Neuronal stem cell (in vitro differentiated cells): ENCODE measurements around the gene PPP1CA.
A peak's percentile ranks its signal among the peaks of the same experiment; 100 is the strongest.
"Not testable (repeated sequence)": the region's sequence is repeated elsewhere in the genome, so short reads cannot be mapped to it uniquely, and the experiment has no call there.

ENCODE experiments used
- DNase-seq: peaks from one replicate; pipeline ENCODE4 v3.0.0-alpha.2; 2013; ENCODE audit warnings: low spot score
- H2AFZ ChIP-seq: one replicate; pipeline ENCODE4 v1.6.1; 2013; ENCODE audit warnings: mild to moderate bottlenecking, low read length, inconsistent platforms
- H2AK5ac ChIP-seq: 2 replicates; pipeline ENCODE4 v1.6.1; 2013; ENCODE audit warnings: low read depth, mild to moderate bottlenecking, inconsistent platforms, low read length, moderate library complexity, mixed read lengths
- H2BK120ac ChIP-seq: 2 replicates; pipeline ENCODE4 v1.6.1; 2013; ENCODE audit warnings: low read depth, mild to moderate bottlenecking, inconsistent platforms, low read length, moderate library complexity, mixed read lengths
- H2BK12ac ChIP-seq: one replicate; pipeline ENCODE4 v1.6.1; 2013; ENCODE audit warnings: low read length, inconsistent platforms
- H2BK15ac ChIP-seq: 2 replicates; pipeline ENCODE4 v1.6.1; 2013; ENCODE audit warnings: mild to moderate bottlenecking, low read length, inconsistent platforms, mixed read lengths
- H2BK5ac ChIP-seq: one replicate; pipeline ENCODE4 v1.6.1; 2013; ENCODE audit warnings: inconsistent platforms, mild to moderate bottlenecking, low read length, moderate library complexity
- H3K14ac ChIP-seq: one replicate; pipeline ENCODE4 v1.6.1; 2013; ENCODE audit warnings: low read length, inconsistent platforms
- H3K18ac ChIP-seq: 2 replicates; pipeline ENCODE4 v1.6.1; 2013; ENCODE audit warnings: low read length, inconsistent platforms
- H3K23ac ChIP-seq: 2 replicates; pipeline ENCODE4 v1.6.1; 2013; ENCODE audit warnings: low read depth, mild to moderate bottlenecking, mixed read lengths, low read length, inconsistent platforms; ENCODE audit not compliant: poor library complexity
- H3K27ac ChIP-seq: replicated peaks from 3 replicates; pipeline ENCODE4 v1.5.1; 2013; ENCODE audit warnings: low read length, inconsistent platforms
- H3K27me3 ChIP-seq, 3 experiments: 2 replicates each; pipeline ENCODE4 v1.6.1; 2013; ENCODE audit warnings: low read length in 3 of 3, mild to moderate bottlenecking in 2 of 3, inconsistent platforms in 1 of 3, low read depth in 1 of 3, mixed read lengths in 1 of 3, moderate library complexity in 1 of 3; ENCODE audit not compliant: control insufficient read depth in 3 of 3, insufficient read depth in 3 of 3
- H3K36me3 ChIP-seq, 2 donors: replicated peaks in 1 of 2; 2 replicates each; pipeline ENCODE4 v1.6.1; 2013; ENCODE audit warnings: low read length in 2 of 2; ENCODE audit not compliant: control insufficient read depth in 2 of 2, insufficient read depth in 2 of 2
- H3K4ac ChIP-seq: 2 replicates; pipeline ENCODE4 v1.6.1; 2013; ENCODE audit warnings: inconsistent platforms, mild to moderate bottlenecking, low read length, moderate library complexity
- H3K4me1 ChIP-seq, 2 donors: 1 replicate in 1 of 2; 2 replicates in 1 of 2; pipeline ENCODE4 v1.6.1; 2013; ENCODE audit warnings: low read length in 2 of 2, low read depth in 1 of 2; ENCODE audit not compliant: control insufficient read depth in 2 of 2, insufficient read depth in 1 of 2
- H3K4me2 ChIP-seq: one replicate; pipeline ENCODE4 v1.6.1; 2013; ENCODE audit warnings: mild to moderate bottlenecking, low read length, inconsistent platforms; ENCODE audit not compliant: insufficient read depth, poor library complexity, severe bottlenecking
- H3K4me3 ChIP-seq, 2 donors: 2 replicates each; pipeline ENCODE4 v1.5.1; 2013; ENCODE audit warnings: low read length in 2 of 2, mild to moderate bottlenecking in 2 of 2, inconsistent platforms in 1 of 2, moderate library complexity in 1 of 2
- H3K79me1 ChIP-seq: one replicate; pipeline ENCODE4 v1.6.1; 2013; ENCODE audit warnings: low read depth, mild to moderate bottlenecking, inconsistent platforms, low read length, moderate library complexity
- H3K9ac ChIP-seq: one replicate; pipeline ENCODE4 v1.6.1; 2013; ENCODE audit warnings: mild to moderate bottlenecking, low read depth, low read length, inconsistent platforms; ENCODE audit not compliant: poor library complexity
- H3K9me3 ChIP-seq, 2 donors: replicated peaks in 1 of 2; 2 replicates each; pipeline versions ENCODE3 to v1.6.1; 2013; ENCODE audit warnings: low read length in 2 of 2, mild to moderate bottlenecking in 2 of 2, inconsistent platforms in 1 of 2, low read depth in 1 of 2, mixed read lengths in 1 of 2, moderate library complexity in 1 of 2; ENCODE audit not compliant: control insufficient read depth in 2 of 2, insufficient read depth in 1 of 2
- H4K8ac ChIP-seq: one replicate; pipeline ENCODE4 v1.6.1; 2013; ENCODE audit warnings: low read depth, mild to moderate bottlenecking, inconsistent platforms, low read length, moderate library complexity
- H4K91ac ChIP-seq: one replicate; pipeline ENCODE4 v1.6.1; 2013; ENCODE audit warnings: low read length, low read depth, mild to moderate bottlenecking, inconsistent platforms; ENCODE audit not compliant: poor library complexity
- WGBS, 2 donors: extraction: QIAGEN DNeasy Blood & Tissue Kit; methylation state at CpG; one replicate each; pipeline ENCODE4 v1.1.7; 2013; ENCODE audit warnings: missing lambda C conversion rate in 2 of 2, mixed read lengths in 1 of 2; ENCODE audit not compliant: insufficient read length in 2 of 2, insufficient replicate concordance in 1 of 2; ENCODE audit errors: extremely low coverage in 2 of 2; 5-methylcytosine and 5-hydroxymethylcytosine counted together

The PPP1CA gene

DNA sequence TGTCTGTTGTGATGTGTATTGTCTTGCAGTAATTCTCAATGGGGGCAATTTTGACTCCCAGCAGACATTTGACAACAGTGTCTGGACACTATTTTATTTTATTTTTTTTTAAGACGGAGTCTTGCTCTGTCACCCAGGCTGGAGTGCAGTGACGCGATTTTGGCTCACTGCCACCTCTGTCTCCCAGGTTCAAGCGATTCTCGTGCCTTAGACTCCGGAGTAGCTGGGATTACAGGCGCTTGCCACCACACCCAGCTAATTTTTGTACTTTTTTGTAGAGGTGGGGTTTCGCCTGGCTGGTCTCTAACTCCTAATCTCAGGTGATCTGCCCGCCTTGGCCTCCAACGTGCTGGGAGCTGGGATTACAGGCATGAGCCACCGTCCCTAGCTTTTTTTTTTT lies 28.1 kb upstream of the PPP1CA start:
- Histone ChIP-seq H3K4me3 (peak overlapping the region in 1 of 2 donors; percentile 88), H3K36me3 (peaks cover 24 to 49% of the 10 kb centered on the region in 2 donors), H2BK5ac (no peak overlapping the region), H4K8ac (no peak overlapping the region), H3K4me2 (no peak overlapping the region), H3K4me1 (peaks cover 7 to 10% of the 10 kb centered on the region in 2 donors), H3K9me3 (no peaks in the 10 kb centered on the region), H2AK5ac (no peak overlapping the region), H4K91ac (no peak overlapping the region), H3K27me3 (no peaks in the 10 kb centered on the region), H3K4ac (no peak overlapping the region), H2AFZ (no peak overlapping the region), H3K79me1 (peaks cover 5% of the 10 kb centered on the region), H3K23ac (no peak overlapping the region), H3K9ac (no peak overlapping the region), H3K14ac (no peak overlapping the region), H2BK12ac (no peak overlapping the region), H2BK120ac (no peak overlapping the region), H2BK15ac (no peak overlapping the region), H3K18ac (no peak overlapping the region), H3K27ac (no peak overlapping the region)
- no peak for DNase-seq
- WGBS, 2 donors, result no CpG with 5 or more reads among the region's 11 CpGs

DNA sequence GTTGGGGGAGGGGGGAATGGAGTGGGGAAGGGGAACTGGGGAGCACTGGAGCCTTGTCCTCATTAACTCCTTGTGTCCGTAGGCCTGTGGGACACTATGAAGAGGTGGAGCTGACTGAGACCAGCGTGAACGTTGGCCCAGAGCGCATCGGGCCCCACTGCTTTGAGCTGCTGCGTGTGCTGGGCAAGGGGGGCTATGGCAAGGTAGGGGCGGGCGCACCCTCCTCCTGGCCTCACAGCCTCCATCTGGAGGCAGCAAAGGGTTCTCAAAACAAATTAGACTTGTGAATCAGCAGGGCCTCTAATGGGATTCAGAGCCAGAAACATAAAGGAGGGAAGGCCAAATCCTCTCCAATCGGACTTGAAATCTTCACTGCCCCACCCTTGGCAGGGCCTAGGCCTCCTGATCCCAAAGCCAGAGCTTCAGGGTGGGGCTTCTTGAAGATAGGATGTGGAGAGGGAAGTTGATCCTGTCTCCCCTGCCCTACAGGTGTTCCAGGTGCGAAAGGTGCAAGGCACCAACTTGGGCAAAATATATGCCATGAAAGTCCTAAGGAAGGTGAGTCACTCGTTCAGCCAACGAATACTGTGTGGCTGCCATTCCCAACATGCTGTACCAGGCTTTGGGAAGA lies 27.5 kb upstream of the PPP1CA start:
- DNase-seq, result no peak
- H3K9me3 ChIP-seq, result no peaks in the 10 kb centered on the region
- peaks cover 7 to 10% of the 10 kb centered on the region in 2 donors for H3K4me1 ChIP-seq
- H3K36me3 ChIP-seq, result peaks cover 19 to 43% of the 10 kb centered on the region in 2 donors
- peaks cover 5% of the 10 kb centered on the region for H3K79me1 ChIP-seq
- no peak overlapping the region for H3K18ac ChIP-seq
- no peak overlapping the region for H2AFZ ChIP-seq
- H3K14ac ChIP-seq, result no peak overlapping the region
- H3K4me3 ChIP-seq, result peak overlapping the region; percentile 88 to 98
- H2BK15ac ChIP-seq, result no peak overlapping the region
- no peak overlapping the region for H3K4ac ChIP-seq
- peak overlapping the region; percentile 97 for H3K9ac ChIP-seq
- peak overlapping the region; percentile 48 for H2AK5ac ChIP-seq
- no peak overlapping the region for H3K27ac ChIP-seq
- H2BK12ac ChIP-seq, result no peak overlapping the region
- H3K4me2 ChIP-seq, result peak overlapping the region; percentile 93
- H4K8ac ChIP-seq, result no peak overlapping the region
- no peak overlapping the region for H2BK120ac ChIP-seq
- H3K23ac ChIP-seq, result no peak overlapping the region
- no peaks in the 10 kb centered on the region for H3K27me3 ChIP-seq
- peak overlapping the region; percentile 11 for H4K91ac ChIP-seq
- no CpG with 5 or more reads among the region's 12 CpGs for WGBS, 2 donors
- H2BK5ac ChIP-seq, result no peak overlapping the region

DNA sequence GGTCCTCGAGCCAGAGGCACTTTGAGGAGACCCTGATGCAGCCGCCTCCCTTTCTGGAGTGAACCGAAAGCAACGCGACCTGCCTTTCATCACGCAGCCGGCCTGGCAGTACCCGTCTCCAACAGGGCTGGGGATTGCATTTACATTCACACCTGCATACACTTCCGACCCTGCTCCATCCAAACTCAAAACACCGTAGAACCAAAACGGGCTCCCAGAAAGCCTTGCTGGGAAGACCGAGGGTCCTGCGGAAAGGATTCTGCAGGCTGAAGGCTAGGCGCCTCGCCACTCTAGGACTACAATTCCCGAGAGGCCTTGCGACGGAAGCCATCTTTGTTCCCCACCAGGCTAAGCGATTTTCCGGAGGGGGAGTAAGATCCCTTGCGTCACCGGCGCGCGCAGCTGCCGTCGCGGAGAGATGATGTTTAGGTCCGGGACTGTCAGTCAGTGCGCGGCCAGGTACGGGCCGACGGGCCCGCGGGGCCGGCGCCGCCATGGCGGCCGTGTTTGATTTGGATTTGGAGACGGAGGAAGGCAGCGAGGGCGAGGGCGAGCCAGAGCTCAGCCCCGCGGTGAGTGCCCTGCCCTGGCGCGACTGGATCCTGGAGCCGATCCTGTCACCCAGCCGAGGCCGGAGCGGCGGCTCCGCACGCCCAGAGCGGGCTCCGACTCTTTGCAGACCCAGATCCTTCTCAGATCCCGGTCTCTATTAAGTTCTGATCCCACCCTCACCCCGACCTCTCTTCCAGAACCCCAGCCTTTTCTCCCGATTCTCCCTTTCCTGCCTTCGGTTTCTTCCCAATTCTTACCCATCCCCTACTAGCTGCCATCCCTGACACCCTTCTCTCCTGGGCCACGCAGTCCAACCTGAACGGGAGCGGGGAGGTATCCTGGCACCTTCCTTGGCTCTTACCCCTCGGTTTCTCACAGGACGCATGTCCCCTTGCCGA lies 26.7 kb upstream of the PPP1CA start, which contains the start of gene RPS6KB2:
TSS of gene RPS6KB2 (plus strand) at position 443 of the 950 bp plus-strand sequence. CDS start at position 495, 52 bp downstream.
- Histone ChIP-seq H3K4me2 (peak within 1 kb of the TSS; percentile 93), H3K4ac (no peak within 1 kb of the TSS), H2BK15ac (no peak within 1 kb of the TSS), H3K4me3 (peak within 1 kb of the TSS; percentile 88 to 98), H2AFZ (peak within 1 kb of the TSS; percentile 92), H4K8ac (no peak within 1 kb of the TSS), H3K27ac (no peak within 1 kb of the TSS), H3K36me3 (peaks cover 12 to 35% of the 10 kb centered on the region in 2 donors), H3K23ac (peak within 1 kb of the TSS; percentile 90), H3K14ac (peak within 1 kb of the TSS; percentile 91), H3K4me1 (peaks cover 7 to 10% of the 10 kb centered on the region in 2 donors), H2BK120ac (no peak within 1 kb of the TSS), H2BK5ac (peak within 1 kb of the TSS; percentile 63), H3K18ac (peak within 1 kb of the TSS; percentile 93), H2AK5ac (peak within 1 kb of the TSS; percentile 48), H3K9me3 (no peaks in the 10 kb centered on the region), H3K27me3 (no peaks in the 10 kb centered on the region), H4K91ac (peak within 1 kb of the TSS; percentile 11), H2BK12ac (no peak within 1 kb of the TSS), H3K9ac (peak within 1 kb of the TSS; percentile 97), H3K79me1 (peaks cover 5% of the 10 kb centered on the region)
- WGBS, 2 donors, result no CpG with 5 or more reads among the region's 68 CpGs
- peak; percentile 97 for DNase-seq

DNA sequence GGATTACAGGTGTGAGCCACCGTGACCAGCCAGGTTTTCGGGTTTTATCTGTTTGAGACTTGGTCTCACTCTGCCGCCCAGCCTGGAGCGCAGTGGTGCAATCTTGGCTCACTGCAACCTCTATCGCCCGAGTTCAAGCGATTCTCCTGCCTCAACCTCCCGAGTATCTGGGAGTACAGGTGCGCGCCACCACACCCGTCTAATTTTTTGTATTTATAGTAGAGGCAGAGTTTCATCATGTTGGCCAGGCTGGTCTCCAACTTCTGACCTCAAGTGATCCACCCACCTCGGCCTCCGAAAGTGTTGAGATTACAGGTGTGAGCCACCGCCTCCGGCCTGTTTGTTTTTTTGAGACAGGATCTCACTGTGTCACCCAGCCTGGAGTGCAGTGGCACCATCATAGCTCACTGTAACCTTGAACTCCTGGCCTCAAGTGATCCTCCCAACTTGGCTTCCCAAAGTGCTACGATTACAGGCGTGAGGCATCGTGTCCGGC lies 25.8 kb upstream of the PPP1CA start:
- H3K27ac ChIP-seq, result not testable (repeated sequence)
- no CpG with 5 or more reads among the region's 19 CpGs for WGBS, 2 donors
- H2AFZ ChIP-seq, result peak overlapping the region; percentile 92

More for the DNA sequence above, 25.8 kb upstream of the PPP1CA start:
- not testable (repeated sequence) for H2AK5ac ChIP-seq, H2BK5ac ChIP-seq, H3K18ac ChIP-seq, H4K91ac ChIP-seq, H3K4ac ChIP-seq, H3K79me1 ChIP-seq, H3K14ac ChIP-seq, DNase-seq, H3K4me1 ChIP-seq, H3K27me3 ChIP-seq, H3K9me3 ChIP-seq, H4K8ac ChIP-seq, H2BK12ac ChIP-seq, H2BK15ac ChIP-seq, H2BK120ac ChIP-seq, H3K9ac ChIP-seq
- peak overlapping the region; percentile 58 for H3K4me2 ChIP-seq
- peaks cover 9 to 25% of the 10 kb centered on the region in 2 donors for H3K36me3 ChIP-seq
- H3K4me3 ChIP-seq, result peak overlapping the region in 1 of 2 donors; percentile 88
- H3K23ac ChIP-seq, result peak overlapping the region; percentile 48
